GM12878 (cell line): ENCODE measurements around the gene SGMS1.

ENCODE experiments used
- BCL11A ChIP-seq: IDR thresholded peaks from 2 replicates; pipeline ENCODE4 v1.6.1; 2011; ENCODE audit warnings: low read depth, low read length
- CUX1 ChIP-seq: IDR thresholded peaks from 2 replicates; pipeline ENCODE4 v1.6.1; 2012; ENCODE audit warnings: improper control_type of control experiment, low read depth, low read length; ENCODE audit not compliant: insufficient replicate concordance
- RCOR1 ChIP-seq: conservative IDR thresholded peaks from 2 replicates; pipeline ENCODE4 v1.6.1; 2012; ENCODE audit warnings: low read depth, low read length, improper control_type of control experiment

GRCh38 chr10:50577681-50578350, 45.9 kb downstream of the SGMS1 start:
- TF ChIP-seq RCOR1: no peak
- TF ChIP-seq BCL11A: no peak
- TF ChIP-seq CUX1: no peak
